ENCODE measurements around the gene RPS27A. TPM values are rescaled to one million over a fixed set of nuclear protein-coding genes. Genes with fewer than 3 reads are reported as not detected.

Gene RPS27A
- total RNA-seq, 4 donors from 2014 or later: 314 to 1,603 (median 586) TPM

- Histone ChIP-seq H3K9me3 (no peaks in the 10 kb centered on the region), H3K4me1 (peaks cover 0 to 12% (median 0%) of the 10 kb centered on the region in 4 donors), H3K27ac (no peak overlapping the region), H3K36me3 (no peaks in the 10 kb centered on the region), H3K4me3 (peak overlapping the region in 2 of 4 donors; percentile 89 to 93), H3K27me3 (no peaks in the 10 kb centered on the region)
- no peak for DNase-seq
- TF ChIP-seq POLR2A (IDR thresholded peaks at IDR 0.05) (no peak), CTCF (IDR thresholded peaks at IDR 0.05) (no peak)
Measured at GRCh38 chr2:55283083-55283482, 50.6 kb downstream of the RPS27A start.

Other genes starting within 250 kb of the RPS27A start
- 100 to 1,000 TPM; 140 to 313 (median 195) TPM for gene RTN4, start 182.2 kb upstream of the RPS27A start, total RNA-seq
- gene CLHC1, start 395 bp upstream of the RPS27A start, total RNA-seq: 10 to 100 TPM in 1 of 4 donors, 1 to 10 TPM in 3; 1.9 to 15.3 (median 8.1) TPM
- gene MTIF2, start 36.5 kb downstream of the RPS27A start, total RNA-seq: 10 to 100 TPM; 31.3 to 46.2 (median 34.6) TPM
- 10 to 100 TPM in 3 of 4 donors, 1 to 10 TPM in 1; 7.7 to 95.7 (median 16.9) TPM for gene CCDC88A, start 187.2 kb downstream of the RPS27A start, total RNA-seq

Measured in Peyer's patch (tissue), 4 donors.